Measurements from ENCODE around the gene QARS1. TPM values are rescaled to one million over a fixed set of nuclear protein-coding genes. Genes with fewer than 3 reads are reported as not detected.

The QARS1 gene
- total RNA-seq, 1 donor from 2014 or later = 342 TPM

GRCh38 chr3:49081429-49081828 is 23.1 kb downstream of the QARS1 start:
- POLR2A ChIA-PET = interaction anchor here (4.8 kb wide), 1 partner anchor 12 kb away, joined by 26 read pairs; the partner anchor contains the start of gene QRICH1
- Mint-ChIP-seq H3K4me3 (no peak overlapping the region), H3K4me1 (peaks cover 12% of the 10 kb centered on the region), H3K27me3 (no peaks in the 10 kb centered on the region), H3K9me3 (no peaks in the 10 kb centered on the region), H3K27ac (no peak overlapping the region), H3K36me3 (ENCODE audit: low read depth) (peaks cover 22% of the 10 kb centered on the region)
- TF ChIP-seq, protein P1, sequence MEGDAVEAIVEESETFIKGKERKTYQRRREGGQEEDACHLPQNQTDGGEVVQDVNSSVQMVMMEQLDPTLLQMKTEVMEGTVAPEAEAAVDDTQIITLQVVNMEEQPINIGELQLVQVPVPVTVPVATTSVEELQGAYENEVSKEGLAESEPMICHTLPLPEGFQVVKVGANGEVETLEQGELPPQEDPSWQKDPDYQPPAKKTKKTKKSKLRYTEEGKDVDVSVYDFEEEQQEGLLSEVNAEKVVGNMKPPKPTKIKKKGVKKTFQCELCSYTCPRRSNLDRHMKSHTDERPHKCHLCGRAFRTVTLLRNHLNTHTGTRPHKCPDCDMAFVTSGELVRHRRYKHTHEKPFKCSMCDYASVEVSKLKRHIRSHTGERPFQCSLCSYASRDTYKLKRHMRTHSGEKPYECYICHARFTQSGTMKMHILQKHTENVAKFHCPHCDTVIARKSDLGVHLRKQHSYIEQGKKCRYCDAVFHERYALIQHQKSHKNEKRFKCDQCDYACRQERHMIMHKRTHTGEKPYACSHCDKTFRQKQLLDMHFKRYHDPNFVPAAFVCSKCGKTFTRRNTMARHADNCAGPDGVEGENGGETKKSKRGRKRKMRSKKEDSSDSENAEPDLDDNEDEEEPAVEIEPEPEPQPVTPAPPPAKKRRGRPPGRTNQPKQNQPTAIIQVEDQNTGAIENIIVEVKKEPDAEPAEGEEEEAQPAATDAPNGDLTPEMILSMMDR (IDR thresholded peaks at IDR 0.05) = no peak
- intact Hi-C loops (cut with micrococcal nuclease) = no loop called here
- CTCF ChIA-PET = no interaction called here
- no peak for ATAC-seq (ENCODE audit: low read depth)
- no peak for DNase-seq

DNA sequence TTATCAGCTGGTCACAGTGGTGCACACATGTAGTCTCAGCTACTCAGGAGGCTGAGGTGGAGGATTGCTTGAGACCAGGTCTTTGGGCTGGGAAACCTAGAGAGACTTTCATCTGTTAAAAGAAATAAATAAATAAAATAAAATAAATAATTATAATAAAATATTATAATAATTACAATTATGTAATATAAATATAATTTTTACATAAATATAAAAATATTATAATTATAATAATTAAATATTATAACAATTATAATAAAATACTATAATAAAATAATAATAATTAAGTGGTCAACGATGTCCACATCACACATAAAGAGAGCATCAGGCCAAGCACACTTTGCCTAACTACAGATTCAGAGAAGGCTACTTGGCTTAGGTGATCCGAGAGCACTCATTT is 25.3 kb downstream of the QARS1 start:
- TF ChIP-seq, protein P1 (IDR thresholded peaks at IDR 0.05) = no peak
- no peak overlapping the region for H3K4me3 Mint-ChIP-seq

DNA sequence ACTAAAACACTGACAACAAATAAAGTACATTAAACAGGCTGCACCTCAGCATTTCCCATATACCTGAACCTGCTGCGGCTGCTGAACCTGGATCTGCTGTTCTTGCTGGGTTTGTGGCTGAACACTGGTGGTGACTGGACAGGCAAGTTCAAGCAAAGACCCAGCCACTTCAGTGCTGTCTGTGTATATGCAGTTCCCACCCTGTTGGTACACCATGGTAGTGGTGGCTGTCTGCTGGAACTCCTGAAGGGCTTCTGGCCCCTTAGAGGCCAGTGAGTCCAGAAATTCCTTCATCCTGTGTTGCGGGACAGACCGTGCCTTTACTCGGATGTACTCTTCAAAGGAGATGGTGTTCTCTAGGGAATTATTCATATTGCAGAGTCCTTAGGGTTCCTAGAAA is 27.9 kb downstream of the QARS1 start:
- no peak for DNase-seq
- H3K27ac Mint-ChIP-seq = no peak overlapping the region
- TF ChIP-seq, protein P1 (IDR thresholded peaks at IDR 0.05) = no peak
- CTCF ChIA-PET = no interaction called here
- no peaks in the 10 kb centered on the region for H3K27me3 Mint-ChIP-seq
- POLR2A ChIA-PET = interaction anchor here (0.6 to 1.2 kb wide), 2 partner anchors 18 to 48 kb away, joined by 3 to 4 read pairs; partner anchors contain the start of genes IMPDH2 and QRICH1
- H3K9me3 Mint-ChIP-seq = no peaks in the 10 kb centered on the region
- H3K4me1 Mint-ChIP-seq = peaks cover 12% of the 10 kb centered on the region
- no peak overlapping the region for H3K4me3 Mint-ChIP-seq
- intact Hi-C loops (cut with micrococcal nuclease) = loop anchor here (5.0 kb wide), 1 partner anchor 34 kb away; no protein-coding TSS in a partner anchor
- no peak for ATAC-seq (ENCODE audit: low read depth)
- H3K36me3 Mint-ChIP-seq (ENCODE audit: low read depth) = peaks cover 60% of the 10 kb centered on the region

More for the DNA sequence above, 25.3 kb downstream of the QARS1 start:
- H3K27me3 Mint-ChIP-seq = no peaks in the 10 kb centered on the region
- no peaks in the 10 kb centered on the region for H3K9me3 Mint-ChIP-seq
- no peak for ATAC-seq (ENCODE audit: low read depth)
- peaks cover 12% of the 10 kb centered on the region for H3K4me1 Mint-ChIP-seq
- H3K36me3 Mint-ChIP-seq (ENCODE audit: low read depth) = peaks cover 37% of the 10 kb centered on the region
- no peak for DNase-seq
- ChIA-PET POLR2A (no interaction called here), CTCF (no interaction called here)
- intact Hi-C loops (cut with micrococcal nuclease) = loop anchor here (5.0 kb wide), 1 partner anchor 37 kb away; no protein-coding TSS in a partner anchor
- H3K27ac Mint-ChIP-seq = no peak overlapping the region

DNA sequence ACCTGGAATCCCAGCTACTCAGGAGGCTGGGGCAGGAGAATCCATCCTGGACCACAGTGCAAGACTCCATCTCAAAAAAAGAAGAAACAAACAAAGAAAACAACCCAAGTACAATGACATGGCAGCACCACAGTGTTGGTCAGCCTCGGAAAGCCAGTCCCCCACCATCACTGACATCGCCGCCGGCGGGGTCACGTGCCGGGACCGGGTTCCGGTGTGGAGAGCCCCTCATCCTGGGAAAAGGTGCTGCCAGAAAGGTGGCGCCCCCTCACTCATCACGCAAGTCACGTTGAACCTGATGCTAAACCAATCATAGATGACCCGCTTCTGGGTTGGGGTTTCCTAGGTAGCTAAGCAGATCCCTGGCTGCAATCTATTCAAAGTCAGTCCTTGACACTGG is 28.4 kb downstream of the QARS1 start:
- intact Hi-C loops (cut with micrococcal nuclease) = loop anchor here (5.0 kb wide), 1 partner anchor 34 kb away; no protein-coding TSS in a partner anchor
- no peaks in the 10 kb centered on the region for H3K9me3 Mint-ChIP-seq
- DNase-seq (no peak), ATAC-seq (ENCODE audit: low read depth) (no peak)
- TF ChIP-seq, protein P1 (IDR thresholded peaks at IDR 0.05) = no peak
- no peak overlapping the region for H3K27ac Mint-ChIP-seq
- H3K4me3 Mint-ChIP-seq = no peak overlapping the region
- POLR2A ChIA-PET = interaction anchor here (0.6 to 1.2 kb wide), 2 partner anchors 18 to 47 kb away, joined by 3 to 4 read pairs; partner anchors contain the start of genes IMPDH2 and QRICH1
- no peaks in the 10 kb centered on the region for H3K27me3 Mint-ChIP-seq
- peaks cover 11% of the 10 kb centered on the region for H3K4me1 Mint-ChIP-seq
- peaks cover 65% of the 10 kb centered on the region for H3K36me3 Mint-ChIP-seq (ENCODE audit: low read depth)
- CTCF ChIA-PET = no interaction called here

- POLR2A ChIA-PET = interaction anchor here (0.7 kb wide), 1 partner anchor 28 kb away, joined by 4 read pairs; no protein-coding TSS in a partner anchor
- ATAC-seq (ENCODE audit: low read depth) (no peak), DNase-seq (no peak)
- no peaks in the 10 kb centered on the region for H3K27me3 Mint-ChIP-seq
- H3K9me3 Mint-ChIP-seq = no peaks in the 10 kb centered on the region
- H3K4me1 Mint-ChIP-seq = no peaks in the 10 kb centered on the region
- TF ChIP-seq, protein P1 (IDR thresholded peaks at IDR 0.05) = no peak
- H3K4me3 Mint-ChIP-seq = no peak overlapping the region
- intact Hi-C loops (cut with micrococcal nuclease) = no loop called here
- CTCF ChIA-PET = no interaction called here
- peaks cover 72% of the 10 kb centered on the region for H3K36me3 Mint-ChIP-seq (ENCODE audit: low read depth)
- no peak overlapping the region for H3K27ac Mint-ChIP-seq
Measured at GRCh38 chr3:49058011-49058410, 46.5 kb downstream of the QARS1 start.

Data from activated B cell treated with CpG ODN at 0.5 μM for 24 hours (primary cell).